ENCODE results near the gene IRX4.
A peak's percentile ranks its signal among the peaks of the same experiment; 100 is the strongest.

The IRX4 gene

GRCh38 chr5:1907616-1908015 is 24.9 kb upstream of the IRX4 start:
- DNase-seq (ENCODE audit: low read depth), result no peak
- TF ChIP-seq CTCF (conservative IDR thresholded peaks at IDR 0.05; ENCODE audit: low read length), result no peak
- no peak overlapping the region for H3K4me3 ChIP-seq (ENCODE audit: low read length)

GRCh38 chr5:1905108-1905507 is 22.4 kb upstream of the IRX4 start:
- TF ChIP-seq CTCF (conservative IDR thresholded peaks at IDR 0.05; ENCODE audit: low read length), result no peak
- no peak for DNase-seq (ENCODE audit: low read depth)
- H3K4me3 ChIP-seq (ENCODE audit: low read length), result no peak overlapping the region

- no peak for TF ChIP-seq CTCF (conservative IDR thresholded peaks at IDR 0.05; ENCODE audit: low read length)
- DNase-seq (ENCODE audit: low read depth), result no peak
- H3K4me3 ChIP-seq (ENCODE audit: low read length), result no peak overlapping the region
These were observed 19.3 kb upstream of the IRX4 start for GRCh38 chr5:1901983-1902382.

- H3K4me3 ChIP-seq (ENCODE audit: low read length), result no peak overlapping the region
- peak; percentile 16 for DNase-seq (ENCODE audit: low read depth)
- TF ChIP-seq CTCF (conservative IDR thresholded peaks at IDR 0.05; ENCODE audit: low read length), result no peak
These were observed 18.3 kb upstream of the IRX4 start for GRCh38 chr5:1901061-1901460.

- no peak for TF ChIP-seq CTCF (conservative IDR thresholded peaks at IDR 0.05; ENCODE audit: low read length)
- no peak overlapping the region for H3K4me3 ChIP-seq (ENCODE audit: low read length)
- no peak for DNase-seq (ENCODE audit: low read depth)
These were observed 16.5 kb upstream of the IRX4 start for GRCh38 chr5:1899201-1899600.

- TF ChIP-seq CTCF (conservative IDR thresholded peaks at IDR 0.05; ENCODE audit: low read length), result no peak
- H3K4me3 ChIP-seq (ENCODE audit: low read length), result no peak overlapping the region
- no peak for DNase-seq (ENCODE audit: low read depth)
These were observed 15.2 kb upstream of the IRX4 start for GRCh38 chr5:1897816-1898450.

- TF ChIP-seq CTCF (conservative IDR thresholded peaks at IDR 0.05; ENCODE audit: low read length), result no peak
- DNase-seq (ENCODE audit: low read depth), result no peak
- no peak overlapping the region for H3K4me3 ChIP-seq (ENCODE audit: low read length)
These were observed 14.7 kb upstream of the IRX4 start for GRCh38 chr5:1897386-1897785.

Data from AG10803 (cell line).